SH-SY5Y (cell line): Measurements from ENCODE around the gene PAMR1.

Source experiments
- GATA2 ChIP-seq: IDR thresholded peaks from 2 replicates; pipeline ENCODE4 v1.6.1; 2011; ENCODE audit warnings: mild to moderate bottlenecking, low read depth, low read length
- GATA3 ChIP-seq: IDR thresholded peaks from 2 replicates; pipeline ENCODE4 v1.6.1; 2011; ENCODE audit warnings: low read depth, mild to moderate bottlenecking, low read length, moderate library complexity

GRCh38 chr11:35553831-35554230 lies 28.4 kb upstream of the PAMR1 start:
- no peak for TF ChIP-seq GATA2
- TF ChIP-seq GATA3: no peak
